Measurements from ENCODE around the gene SPOCK1.

SPOCK1 gene

GRCh38 chr5:137164536-137164935 is 334.6 kb downstream of the SPOCK1 start:
- Histone ChIP-seq H3K36me3 (ENCODE audit: insufficient read depth, low read length) (no peaks in the 10 kb centered on the region), H3K27ac (no peak overlapping the region), H3K9me3 (ENCODE audit: low read depth, low read length) (no peaks in the 10 kb centered on the region), H3K9ac (ENCODE audit: insufficient read length) (no peak overlapping the region), H3K4me3 (no peak overlapping the region)
- TF ChIP-seq FOXP2 (optimal IDR thresholded peaks at IDR 0.05; ENCODE audit: control extremely low read depth, extremely low read length, insufficient read depth) (no peak), POLR2AphosphoS5 (IDR thresholded peaks at IDR 0.05; ENCODE audit: borderline replicate concordance, low read depth, low read length) (no peak), EZH2 (IDR thresholded peaks at IDR 0.05) (no peak)
- DNase-seq (ENCODE audit: low read depth, low spot score) = no peak

- no peak for TF ChIP-seq EZH2 (IDR thresholded peaks at IDR 0.05)
- TF ChIP-seq FOXP2 (optimal IDR thresholded peaks at IDR 0.05; ENCODE audit: control extremely low read depth, extremely low read length, insufficient read depth) = no peak
- no peak for TF ChIP-seq POLR2AphosphoS5 (IDR thresholded peaks at IDR 0.05; ENCODE audit: borderline replicate concordance, low read depth, low read length)
- DNase-seq (ENCODE audit: low read depth, low spot score) = no peak
These were observed 340.4 kb downstream of the SPOCK1 start for GRCh38 chr5:137158691-137159090.

DNA sequence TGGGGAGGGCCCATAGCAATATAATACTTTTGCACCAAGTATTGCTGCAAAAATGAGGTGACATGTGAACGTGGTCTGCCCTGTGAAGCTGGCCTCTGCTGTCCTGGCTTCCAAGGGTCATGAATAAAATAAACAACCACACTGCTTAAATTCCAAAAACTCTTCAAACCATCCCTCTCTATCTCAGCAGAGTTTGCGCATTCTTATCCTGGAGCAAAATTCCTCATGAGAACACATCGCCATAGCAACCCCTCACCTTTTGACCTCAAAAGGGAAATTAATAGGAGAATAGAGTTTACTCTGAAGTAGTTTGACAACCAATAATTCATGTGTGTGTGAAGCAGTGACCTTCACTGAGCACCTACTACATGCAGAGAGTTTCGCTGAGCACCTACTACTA is 342.9 kb downstream of the SPOCK1 start:
- no peak for DNase-seq (ENCODE audit: low read depth, low spot score)
- H3K27ac ChIP-seq = no peak overlapping the region
- H3K9me3 ChIP-seq (ENCODE audit: low read depth, low read length) = no peaks in the 10 kb centered on the region
- H3K4me3 ChIP-seq = no peak overlapping the region
- H3K9ac ChIP-seq (ENCODE audit: insufficient read length) = no peak overlapping the region
- TF ChIP-seq POLR2AphosphoS5 (IDR thresholded peaks at IDR 0.05; ENCODE audit: borderline replicate concordance, low read depth, low read length) (no peak), FOXP2 (optimal IDR thresholded peaks at IDR 0.05; ENCODE audit: control extremely low read depth, extremely low read length, insufficient read depth) (no peak), EZH2 (IDR thresholded peaks at IDR 0.05) (no peak)
- H3K36me3 ChIP-seq (ENCODE audit: insufficient read depth, low read length) = no peaks in the 10 kb centered on the region

More at GRCh38 chr5:137158691-137159090, 340.4 kb downstream of the SPOCK1 start:
- Histone ChIP-seq H3K9ac (ENCODE audit: insufficient read length) (no peak overlapping the region), H3K27ac (no peak overlapping the region), H3K36me3 (ENCODE audit: insufficient read depth, low read length) (no peaks in the 10 kb centered on the region), H3K4me3 (no peak overlapping the region), H3K9me3 (ENCODE audit: low read depth, low read length) (no peaks in the 10 kb centered on the region)

DNA sequence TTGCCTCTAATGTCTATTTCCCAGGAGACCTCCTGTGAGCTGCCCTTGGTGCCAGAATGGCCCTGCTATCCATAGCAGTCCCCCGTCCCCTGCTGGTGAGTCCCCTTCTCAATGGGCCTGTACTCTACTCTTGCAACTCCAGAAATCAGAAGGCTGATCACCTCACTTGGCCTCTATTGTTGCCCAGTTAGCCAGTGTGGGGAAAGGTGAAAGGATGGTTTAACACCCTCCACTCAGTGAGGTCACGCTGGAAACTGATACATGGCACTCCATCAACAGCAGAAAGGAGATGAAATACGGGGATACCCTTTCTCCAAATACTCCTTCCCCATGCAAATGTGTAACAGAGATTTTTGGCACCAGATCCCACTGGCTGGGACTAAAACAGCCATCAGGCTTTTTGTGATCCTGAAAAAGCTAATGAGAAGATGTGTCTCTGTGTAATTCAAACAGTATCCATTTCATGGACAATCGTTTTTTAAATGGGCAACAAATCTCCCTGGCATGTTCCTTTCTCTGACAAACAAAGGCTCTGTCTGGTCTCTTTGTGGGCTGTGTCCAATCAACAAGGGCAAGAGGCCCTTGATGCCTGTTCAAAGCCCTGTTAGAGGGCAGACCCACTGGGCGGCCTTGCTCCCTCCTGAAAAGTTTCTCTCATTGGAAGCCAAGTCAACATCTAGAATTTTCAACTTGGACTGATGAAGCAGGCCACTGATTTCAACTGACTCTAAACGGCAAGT is 343.7 kb downstream of the SPOCK1 start:
- Histone ChIP-seq H3K4me3 (no peak overlapping the region), H3K36me3 (ENCODE audit: insufficient read depth, low read length) (no peaks in the 10 kb centered on the region), H3K9ac (ENCODE audit: insufficient read length) (no peak overlapping the region), H3K9me3 (ENCODE audit: low read depth, low read length) (no peaks in the 10 kb centered on the region), H3K27ac (no peak overlapping the region)
- TF ChIP-seq EZH2 (IDR thresholded peaks at IDR 0.05) = no peak
- no peak for TF ChIP-seq FOXP2 (optimal IDR thresholded peaks at IDR 0.05; ENCODE audit: control extremely low read depth, extremely low read length, insufficient read depth)
- TF ChIP-seq POLR2AphosphoS5 (IDR thresholded peaks at IDR 0.05; ENCODE audit: borderline replicate concordance, low read depth, low read length) = no peak
- no peak for DNase-seq (ENCODE audit: low read depth, low spot score)

GRCh38 chr5:137152616-137153015 is 346.5 kb downstream of the SPOCK1 start:
- Histone ChIP-seq H3K36me3 (ENCODE audit: insufficient read depth, low read length) (no peaks in the 10 kb centered on the region), H3K4me3 (no peak overlapping the region), H3K27ac (no peak overlapping the region), H3K9ac (ENCODE audit: insufficient read length) (no peak overlapping the region), H3K9me3 (ENCODE audit: low read depth, low read length) (no peaks in the 10 kb centered on the region)
- DNase-seq (ENCODE audit: low read depth, low spot score) = no peak
- TF ChIP-seq EZH2 (IDR thresholded peaks at IDR 0.05) (no peak), FOXP2 (optimal IDR thresholded peaks at IDR 0.05; ENCODE audit: control extremely low read depth, extremely low read length, insufficient read depth) (no peak), POLR2AphosphoS5 (IDR thresholded peaks at IDR 0.05; ENCODE audit: borderline replicate concordance, low read depth, low read length) (no peak)

GRCh38 chr5:137148655-137149054 is 350.5 kb downstream of the SPOCK1 start:
- H3K36me3 ChIP-seq (ENCODE audit: insufficient read depth, low read length) = no peaks in the 10 kb centered on the region
- H3K4me3 ChIP-seq = no peak overlapping the region
- H3K27ac ChIP-seq = no peak overlapping the region
- no peak for DNase-seq (ENCODE audit: low read depth, low spot score)
- H3K9ac ChIP-seq (ENCODE audit: insufficient read length) = no peak overlapping the region
- H3K9me3 ChIP-seq (ENCODE audit: low read depth, low read length) = no peaks in the 10 kb centered on the region
- TF ChIP-seq POLR2AphosphoS5 (IDR thresholded peaks at IDR 0.05; ENCODE audit: borderline replicate concordance, low read depth, low read length) = no peak
- TF ChIP-seq EZH2 (IDR thresholded peaks at IDR 0.05) = no peak
- TF ChIP-seq FOXP2 (optimal IDR thresholded peaks at IDR 0.05; ENCODE audit: control extremely low read depth, extremely low read length, insufficient read depth) = no peak

GRCh38 chr5:137148159-137148558 is 351.0 kb downstream of the SPOCK1 start:
- Histone ChIP-seq H3K4me3 (no peak overlapping the region), H3K9me3 (ENCODE audit: low read depth, low read length) (no peaks in the 10 kb centered on the region), H3K9ac (ENCODE audit: insufficient read length) (no peak overlapping the region), H3K36me3 (ENCODE audit: insufficient read depth, low read length) (no peaks in the 10 kb centered on the region), H3K27ac (no peak overlapping the region)
- TF ChIP-seq POLR2AphosphoS5 (IDR thresholded peaks at IDR 0.05; ENCODE audit: borderline replicate concordance, low read depth, low read length) (no peak), EZH2 (IDR thresholded peaks at IDR 0.05) (no peak), FOXP2 (optimal IDR thresholded peaks at IDR 0.05; ENCODE audit: control extremely low read depth, extremely low read length, insufficient read depth) (no peak)
- DNase-seq (ENCODE audit: low read depth, low spot score) = no peak

DNA sequence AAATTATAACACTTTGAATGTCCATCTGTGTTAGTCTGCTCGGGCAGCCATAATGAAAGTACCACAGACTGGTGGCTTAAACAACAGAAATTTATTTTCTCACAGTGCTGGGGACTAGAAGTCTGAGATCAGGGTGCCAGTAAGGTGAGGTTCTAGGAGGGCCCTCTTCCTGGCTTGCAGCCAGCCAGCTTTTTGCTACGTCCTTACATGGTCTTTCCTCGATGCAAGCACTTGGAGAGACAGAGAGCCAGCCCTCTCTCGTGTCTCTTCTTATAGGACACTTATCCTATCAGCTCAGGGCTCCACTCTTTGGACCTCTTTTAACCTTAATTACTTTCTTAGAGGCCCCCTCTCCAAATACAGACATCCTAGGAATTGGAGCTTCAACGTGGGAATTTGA is 351.8 kb downstream of the SPOCK1 start:
- DNase-seq (ENCODE audit: low read depth, low spot score) = no peak
- H3K9ac ChIP-seq (ENCODE audit: insufficient read length) = no peak overlapping the region
- TF ChIP-seq FOXP2 (optimal IDR thresholded peaks at IDR 0.05; ENCODE audit: control extremely low read depth, extremely low read length, insufficient read depth) (no peak), EZH2 (IDR thresholded peaks at IDR 0.05) (no peak), POLR2AphosphoS5 (IDR thresholded peaks at IDR 0.05; ENCODE audit: borderline replicate concordance, low read depth, low read length) (no peak)
- no peak overlapping the region for H3K27ac ChIP-seq
- no peaks in the 10 kb centered on the region for H3K9me3 ChIP-seq (ENCODE audit: low read depth, low read length)
- H3K36me3 ChIP-seq (ENCODE audit: insufficient read depth, low read length) = no peaks in the 10 kb centered on the region
- no peak overlapping the region for H3K4me3 ChIP-seq

Measured in SK-N-MC (cell line).